K562 (cell line): ENCODE results near the gene UBA1. TPM values are rescaled to one million over a fixed set of nuclear protein-coding genes. Genes with fewer than 3 reads are reported as not detected.
A peak's percentile ranks its signal among the peaks of the same experiment; 100 is the strongest.

Source experiments
- ASH1L ChIP-seq: fragments of 450-650 bp; IDR thresholded peaks from 2 replicates; pipeline ENCODE4 v1.6.1; 2018; ENCODE audit warnings: borderline replicate concordance, mild to moderate bottlenecking, low read depth; ENCODE audit not compliant: partially characterized antibody
- FOXK2 ChIP-seq, 2 experiments: fragments of 450-650 bp; IDR thresholded peaks in 1 of 2; conservative IDR thresholded peaks in 1 of 2; 2 replicates each; pipeline ENCODE4 v1.6.1; 2016; ENCODE audit warnings: low read depth in 2 of 2, mild to moderate bottlenecking in 1 of 2
- MBD2 ChIP-seq: sonication (generic); IDR thresholded peaks from 2 replicates; pipeline ENCODE4 v1.6.1; 2016; ENCODE audit warnings: low read depth, borderline replicate concordance
- MTA3 ChIP-seq: fragments of 450-650 bp; formaldehyde crosslinking; IDR thresholded peaks from 2 replicates; pipeline ENCODE4 v1.6.1; 2017; ENCODE audit warnings: mild to moderate bottlenecking, borderline replicate concordance
- PCBP1 ChIP-seq: fragments of 200-400 bp; formaldehyde crosslinking; IDR thresholded peaks from 2 replicates; pipeline ENCODE4 v1.6.1; 2018; ENCODE audit warnings: mild to moderate bottlenecking, low read depth, low read length; ENCODE audit not compliant: poor library complexity, severe bottlenecking
- PHB2 ChIP-seq: fragments of 450-650 bp; IDR thresholded peaks from 2 replicates; pipeline ENCODE4 v1.6.1; 2017; ENCODE audit warnings: low read depth
- POLR2AphosphoS5 ChIP-seq: IDR thresholded peaks from 2 replicates; pipeline ENCODE4 v1.6.1; 2011; ENCODE audit warnings: mild to moderate bottlenecking, low read depth, low read length, moderate library complexity; ENCODE audit not compliant: control insufficient read depth, insufficient read depth
- RAD21 ChIP-seq, 2 experiments: fragments of 250-450 bp in 1 of 2; fragments of 450-650 bp in 1 of 2; sonication (Bioruptor Pico) in 1 of 2; formaldehyde crosslinking in 1 of 2; IDR thresholded peaks in 1 of 2; conservative IDR thresholded peaks in 1 of 2; 2 replicates each; pipeline versions ENCODE4 v1.4.0 to v1.8.0; 2020 to 2022; ENCODE audit warnings: mild to moderate bottlenecking in 2 of 2, moderate library complexity in 1 of 2
- SIX5 ChIP-seq, 2 experiments: IDR thresholded peaks; 2 replicates each; pipeline ENCODE4 v1.6.1; 2011; ENCODE audit warnings: low read length in 2 of 2, borderline replicate concordance in 1 of 2, low read depth in 1 of 2, mild to moderate bottlenecking in 1 of 2, moderate library complexity in 1 of 2; ENCODE audit not compliant: insufficient read depth in 1 of 2
- ZBED1 ChIP-seq: IDR thresholded peaks from 2 replicates; pipeline ENCODE4 v1.6.1; 2014
- ZNF444 ChIP-seq: fragments of 250-450 bp; sonication (Bioruptor Pico); IDR thresholded peaks from 2 replicates; pipeline ENCODE4 v1.4.0; 2020; ENCODE audit warnings: mild to moderate bottlenecking, moderate library complexity
- polyA plus RNA-seq, 8 experiments: library from polyadenylated mRNA; depleted of rRNA in 4 of 8; stranded (reverse) in 5 of 8; unstranded in 3 of 8; fragments of >200 nt; fragmentation: Nextera tagmentation in 2 of 8; fragmentation: Illumina TruSeq in 1 of 8; extraction: Ambion mirVana in 2 of 8; extraction: Trizol in 1 of 8; gene quantifications; 2 replicates each; pipeline versions ENCODE4 v1.2.1 to v1.2.3, GENCODE V29; 2011 to 2014; ENCODE audit warnings: inconsistent platforms in 1 of 8, missing spikeins in 1 of 8
- total RNA-seq, 7 experiments: library from RNA; depleted of rRNA in 6 of 7; stranded (reverse); fragments of >200 nt in 6 of 7; fragmentation: Illumina TruSeq in 2 of 7; extraction: Trizol in 2 of 7; gene quantifications; 2 replicates each; pipeline versions ENCODE4 v1.2.1 to v1.2.3, GENCODE V29; 2011 to 2021; ENCODE audit warnings: low replicate concordance in 1 of 7
- TF ChIP-seq, protein P1 (sequence below): fragments of 250-450 bp; sonication (Bioruptor Pico); IDR thresholded peaks from 2 replicates; pipeline ENCODE4 v1.5.1; 2021; ENCODE audit warnings: mild to moderate bottlenecking
- TF ChIP-seq, protein P2 (sequence below): fragments of 250-450 bp; sonication (Bioruptor Pico); IDR thresholded peaks from 2 replicates; pipeline ENCODE4 v1.5.0; 2022; ENCODE audit warnings: mild to moderate bottlenecking
- TF ChIP-seq, protein P3 (sequence below), 2 experiments: fragments of 450-650 bp; conservative IDR thresholded peaks; 2 replicates each; pipeline ENCODE4 v1.6.1; 2017; ENCODE audit warnings: mild to moderate bottlenecking in 2 of 2, moderate library complexity in 2 of 2
- TF ChIP-seq, protein P4 (sequence below), 2 experiments: IDR thresholded peaks; 2 replicates each; pipeline ENCODE4 v1.6.1; 2012; ENCODE audit warnings: improper control_type of control experiment in 2 of 2, low read depth in 2 of 2, low read length in 2 of 2, borderline replicate concordance in 1 of 2
- TF ChIP-seq, protein P5 (sequence below): IDR thresholded peaks from 2 replicates; pipeline ENCODE4 v1.6.1; 2014; ENCODE audit warnings: antibody characterized with exemption

Gene UBA1
- total and polyA plus RNA-seq, 9 of the 15 experiments (the other 6 are each of a cell fraction or from before 2014, with no cell fraction given) = 32.0 to 174 (median 93.6) TPM

DNA sequence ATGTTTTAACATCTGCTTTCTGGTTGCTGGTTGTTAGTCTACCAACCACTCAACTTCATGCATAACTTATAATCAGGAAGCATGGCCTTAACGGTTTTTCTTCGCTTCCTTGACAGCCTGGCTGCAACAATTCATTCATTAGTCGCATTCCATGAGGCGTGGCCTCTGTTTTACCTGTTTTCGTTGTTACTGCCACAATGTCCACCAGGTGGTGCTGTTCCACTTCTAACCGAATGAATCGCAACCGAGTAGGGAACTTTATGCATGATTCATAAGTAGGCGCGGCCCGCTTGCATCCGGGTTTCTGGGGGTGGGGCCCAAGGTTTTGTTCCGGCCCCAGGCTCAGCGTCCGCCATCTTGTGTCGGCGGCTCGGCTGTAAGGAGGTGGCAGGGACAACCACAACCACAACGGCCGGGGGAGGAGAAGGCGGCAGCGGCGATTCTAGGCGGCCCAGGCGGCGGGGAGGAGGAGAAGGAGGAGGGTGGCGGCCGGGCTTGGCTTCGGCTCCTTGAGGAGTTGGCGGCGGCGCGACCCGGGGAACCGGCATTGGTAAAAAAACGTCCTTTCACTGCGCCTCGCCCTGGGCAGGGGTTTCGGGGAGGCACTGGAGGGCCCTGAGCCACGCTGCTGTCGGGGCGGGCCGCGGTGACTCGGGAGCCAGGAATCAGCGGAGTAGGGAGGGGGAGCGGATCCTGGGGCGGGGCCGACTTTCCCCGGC is at the start of gene UBA1 (continued):
- TF ChIP-seq, protein P1, sequence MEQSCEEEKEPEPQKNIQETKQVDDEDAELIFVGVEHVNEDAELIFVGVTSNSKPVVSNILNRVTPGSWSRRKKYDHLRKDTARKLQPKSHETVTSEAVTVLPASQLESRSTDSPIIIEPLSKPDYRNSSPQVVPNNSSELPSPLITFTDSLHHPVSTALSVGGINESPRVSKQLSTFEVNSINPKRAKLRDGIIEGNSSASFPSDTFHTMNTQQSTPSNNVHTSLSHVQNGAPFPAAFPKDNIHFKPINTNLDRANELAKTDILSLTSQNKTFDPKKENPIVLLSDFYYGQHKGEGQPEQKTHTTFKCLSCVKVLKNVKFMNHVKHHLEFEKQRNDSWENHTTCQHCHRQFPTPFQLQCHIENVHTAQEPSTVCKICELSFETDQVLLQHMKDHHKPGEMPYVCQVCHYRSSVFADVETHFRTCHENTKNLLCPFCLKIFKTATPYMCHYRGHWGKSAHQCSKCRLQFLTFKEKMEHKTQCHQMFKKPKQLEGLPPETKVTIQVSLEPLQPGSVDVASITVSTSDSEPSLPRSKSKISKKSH (CRISPR knock-in tag) = no peak
- TF ChIP-seq MTA3 (0 out of 2 replicates have a peak, but pooled peaks have one; percentile 19), SIX5 (IDR thresholded peaks at IDR 0.05; ENCODE audit: borderline replicate concordance in 1 of 2, insufficient read depth in 1 of 2, low read depth in 1 of 2, low read length in 2 of 2) (no peak), ZNF444 (no peak), PCBP1 (no peak), ZBED1 (no peak), ASH1L (no peak), POLR2AphosphoS5 (peak; percentile 87), FOXK2 (conservative IDR thresholded peaks at IDR 0.05 in 1 of 2, IDR thresholded peaks at IDR 0.05 in 1 of 2; ENCODE audit: low read depth in 2 of 2) (peak; percentile 81 to 82; a peak in 3 of 4 replicates), PHB2 (no peak), RAD21 (CRISPR knock-in tag; conservative IDR thresholded peaks at IDR 0.05 in 1 of 2, IDR thresholded peaks at IDR 0.05 in 1 of 2) (peak; percentile 90 to 91), MBD2 (peak; percentile 34; the same call in 1 of the 2 replicates)
- TF ChIP-seq, protein P2, sequence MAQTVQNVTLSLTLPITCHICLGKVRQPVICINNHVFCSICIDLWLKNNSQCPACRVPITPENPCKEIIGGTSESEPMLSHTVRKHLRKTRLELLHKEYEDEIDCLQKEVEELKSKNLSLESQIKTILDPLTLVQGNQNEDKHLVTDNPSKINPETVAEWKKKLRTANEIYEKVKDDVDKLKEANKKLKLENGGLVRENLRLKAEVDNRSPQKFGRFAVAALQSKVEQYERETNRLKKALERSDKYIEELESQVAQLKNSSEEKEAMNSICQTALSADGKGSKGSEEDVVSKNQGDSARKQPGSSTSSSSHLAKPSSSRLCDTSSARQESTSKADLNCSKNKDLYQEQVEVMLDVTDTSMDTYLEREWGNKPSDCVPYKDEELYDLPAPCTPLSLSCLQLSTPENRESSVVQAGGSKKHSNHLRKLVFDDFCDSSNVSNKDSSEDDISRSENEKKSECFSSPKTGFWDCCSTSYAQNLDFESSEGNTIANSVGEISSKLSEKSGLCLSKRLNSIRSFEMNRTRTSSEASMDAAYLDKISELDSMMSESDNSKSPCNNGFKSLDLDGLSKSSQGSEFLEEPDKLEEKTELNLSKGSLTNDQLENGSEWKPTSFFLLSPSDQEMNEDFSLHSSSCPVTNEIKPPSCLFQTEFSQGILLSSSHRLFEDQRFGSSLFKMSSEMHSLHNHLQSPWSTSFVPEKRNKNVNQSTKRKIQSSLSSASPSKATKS (CRISPR knock-in tag) = no peak
- TF ChIP-seq, protein P3, sequence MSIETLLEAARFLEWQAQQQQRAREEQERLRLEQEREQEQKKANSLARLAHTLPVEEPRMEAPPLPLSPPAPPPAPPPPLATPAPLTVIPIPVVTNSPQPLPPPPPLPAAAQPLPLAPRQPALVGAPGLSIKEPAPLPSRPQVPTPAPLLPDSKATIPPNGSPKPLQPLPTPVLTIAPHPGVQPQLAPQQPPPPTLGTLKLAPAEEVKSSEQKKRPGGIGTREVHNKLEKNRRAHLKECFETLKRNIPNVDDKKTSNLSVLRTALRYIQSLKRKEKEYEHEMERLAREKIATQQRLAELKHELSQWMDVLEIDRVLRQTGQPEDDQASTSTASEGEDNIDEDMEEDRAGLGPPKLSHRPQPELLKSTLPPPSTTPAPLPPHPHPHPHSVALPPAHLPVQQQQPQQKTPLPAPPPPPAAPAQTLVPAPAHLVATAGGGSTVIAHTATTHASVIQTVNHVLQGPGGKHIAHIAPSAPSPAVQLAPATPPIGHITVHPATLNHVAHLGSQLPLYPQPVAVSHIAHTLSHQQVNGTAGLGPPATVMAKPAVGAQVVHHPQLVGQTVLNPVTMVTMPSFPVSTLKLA (conservative IDR thresholded peaks at IDR 0.05) = peak; percentile 66 to 70; a peak in 3 of 4 replicates
- TF ChIP-seq, protein P4, sequence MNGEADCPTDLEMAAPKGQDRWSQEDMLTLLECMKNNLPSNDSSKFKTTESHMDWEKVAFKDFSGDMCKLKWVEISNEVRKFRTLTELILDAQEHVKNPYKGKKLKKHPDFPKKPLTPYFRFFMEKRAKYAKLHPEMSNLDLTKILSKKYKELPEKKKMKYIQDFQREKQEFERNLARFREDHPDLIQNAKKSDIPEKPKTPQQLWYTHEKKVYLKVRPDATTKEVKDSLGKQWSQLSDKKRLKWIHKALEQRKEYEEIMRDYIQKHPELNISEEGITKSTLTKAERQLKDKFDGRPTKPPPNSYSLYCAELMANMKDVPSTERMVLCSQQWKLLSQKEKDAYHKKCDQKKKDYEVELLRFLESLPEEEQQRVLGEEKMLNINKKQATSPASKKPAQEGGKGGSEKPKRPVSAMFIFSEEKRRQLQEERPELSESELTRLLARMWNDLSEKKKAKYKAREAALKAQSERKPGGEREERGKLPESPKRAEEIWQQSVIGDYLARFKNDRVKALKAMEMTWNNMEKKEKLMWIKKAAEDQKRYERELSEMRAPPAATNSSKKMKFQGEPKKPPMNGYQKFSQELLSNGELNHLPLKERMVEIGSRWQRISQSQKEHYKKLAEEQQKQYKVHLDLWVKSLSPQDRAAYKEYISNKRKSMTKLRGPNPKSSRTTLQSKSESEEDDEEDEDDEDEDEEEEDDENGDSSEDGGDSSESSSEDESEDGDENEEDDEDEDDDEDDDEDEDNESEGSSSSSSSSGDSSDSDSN (IDR thresholded peaks at IDR 0.05; ENCODE audit: borderline replicate concordance in 1 of 2, low read depth in 2 of 2, low read length in 2 of 2) = no peak; a peak in 1 of 4 replicates
- TF ChIP-seq, protein P5, sequence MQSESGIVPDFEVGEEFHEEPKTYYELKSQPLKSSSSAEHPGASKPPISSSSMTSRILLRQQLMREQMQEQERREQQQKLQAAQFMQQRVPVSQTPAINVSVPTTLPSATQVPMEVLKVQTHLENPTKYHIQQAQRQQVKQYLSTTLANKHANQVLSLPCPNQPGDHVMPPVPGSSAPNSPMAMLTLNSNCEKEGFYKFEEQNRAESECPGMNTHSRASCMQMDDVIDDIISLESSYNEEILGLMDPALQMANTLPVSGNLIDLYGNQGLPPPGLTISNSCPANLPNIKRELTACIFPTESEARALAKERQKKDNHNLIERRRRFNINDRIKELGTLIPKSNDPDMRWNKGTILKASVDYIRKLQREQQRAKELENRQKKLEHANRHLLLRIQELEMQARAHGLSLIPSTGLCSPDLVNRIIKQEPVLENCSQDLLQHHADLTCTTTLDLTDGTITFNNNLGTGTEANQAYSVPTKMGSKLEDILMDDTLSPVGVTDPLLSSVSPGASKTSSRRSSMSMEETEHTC = no peak
